AG04449 (cell line): ENCODE results near the gene ATG9A.

Experiments
- CTCF ChIA-PET: fragments of 350-600 bp; formaldehyde crosslinking; extraction: SDS; loops from one replicate; lab custom pipeline; 2021; ENCODE audit warnings: antibody characterized with exemption; lab: Yijun Ruan, JAX
- POLR2A ChIA-PET: fragments of 400-600, 350-600 bp; formaldehyde crosslinking; extraction: SDS; loops from one replicate; lab custom pipeline; 2020; ENCODE audit warnings: antibody characterized with exemption, inconsistent platforms; lab: Yijun Ruan, JAX
- DNase-seq: peaks from one replicate; pipeline ENCODE4 v3.0.0-alpha.2; 2010; ENCODE audit warnings: low read depth, low spot score
- H3K4me3 ChIP-seq: 2 replicates; pipeline ENCODE4 v1.5.1; 2011; ENCODE audit warnings: low read depth, mild to moderate bottlenecking, control low read depth, low read length
- TF ChIP-seq, protein P1 (sequence below): IDR thresholded peaks from one replicate; pipeline ENCODE4 v1.5.1; 2011; ENCODE audit warnings: mild to moderate bottlenecking, moderate library complexity, low read length, control low read depth, inconsistent platforms; ENCODE audit not compliant: insufficient read depth; ENCODE audit errors: missing control alignments

ATG9A gene

DNA sequence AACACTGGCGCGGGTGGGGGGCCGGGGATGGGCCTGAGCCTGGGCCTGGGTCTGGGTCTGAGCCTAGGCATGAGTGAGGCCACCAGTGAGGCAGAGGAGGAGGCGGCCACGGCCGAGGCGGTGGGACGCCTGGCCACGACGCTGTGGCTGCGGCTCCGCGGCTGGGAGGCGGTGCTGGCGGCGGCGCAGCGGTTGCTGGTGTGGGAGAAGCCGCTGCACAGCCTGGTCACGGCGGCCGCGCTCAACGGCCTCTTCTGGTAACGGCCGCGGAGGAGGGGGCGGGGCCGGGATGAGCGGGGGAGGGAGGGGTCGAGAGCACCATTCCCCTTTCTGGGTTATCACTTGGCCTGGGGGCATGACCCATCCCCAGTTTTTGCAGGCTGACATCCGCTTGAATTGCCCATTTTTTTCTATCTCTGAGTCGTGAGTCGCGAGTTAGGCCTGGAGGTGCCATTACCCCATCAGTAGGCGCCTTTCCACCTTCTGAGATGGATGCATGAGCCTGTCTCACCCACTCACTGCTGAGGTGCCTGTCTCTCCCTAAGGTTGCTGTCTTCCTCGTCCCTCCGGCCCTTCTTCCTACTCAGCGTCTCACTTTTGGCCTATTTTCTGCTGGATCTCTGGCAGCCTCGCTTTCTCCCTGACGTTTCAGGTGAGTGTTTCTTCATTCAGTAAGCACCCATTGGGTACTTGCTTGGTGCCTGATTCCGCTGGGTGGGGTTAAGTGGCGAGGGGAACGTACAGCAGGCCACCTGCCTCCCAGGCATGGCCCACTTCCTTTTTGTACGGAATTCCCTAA is 50.9 kb downstream of the ATG9A start:
- POLR2A ChIA-PET, result no interaction called here
- H3K4me3 ChIP-seq, result peak overlapping the region; percentile 84
- DNase-seq, result no peak
- CTCF ChIA-PET, result interaction anchor here (1.0 to 5.8 kb wide), 4 partner anchors 11 to 121 kb away, joined by 3 to 37 read pairs (median 8); no protein-coding TSS in a partner anchor
- TF ChIP-seq, protein P1, sequence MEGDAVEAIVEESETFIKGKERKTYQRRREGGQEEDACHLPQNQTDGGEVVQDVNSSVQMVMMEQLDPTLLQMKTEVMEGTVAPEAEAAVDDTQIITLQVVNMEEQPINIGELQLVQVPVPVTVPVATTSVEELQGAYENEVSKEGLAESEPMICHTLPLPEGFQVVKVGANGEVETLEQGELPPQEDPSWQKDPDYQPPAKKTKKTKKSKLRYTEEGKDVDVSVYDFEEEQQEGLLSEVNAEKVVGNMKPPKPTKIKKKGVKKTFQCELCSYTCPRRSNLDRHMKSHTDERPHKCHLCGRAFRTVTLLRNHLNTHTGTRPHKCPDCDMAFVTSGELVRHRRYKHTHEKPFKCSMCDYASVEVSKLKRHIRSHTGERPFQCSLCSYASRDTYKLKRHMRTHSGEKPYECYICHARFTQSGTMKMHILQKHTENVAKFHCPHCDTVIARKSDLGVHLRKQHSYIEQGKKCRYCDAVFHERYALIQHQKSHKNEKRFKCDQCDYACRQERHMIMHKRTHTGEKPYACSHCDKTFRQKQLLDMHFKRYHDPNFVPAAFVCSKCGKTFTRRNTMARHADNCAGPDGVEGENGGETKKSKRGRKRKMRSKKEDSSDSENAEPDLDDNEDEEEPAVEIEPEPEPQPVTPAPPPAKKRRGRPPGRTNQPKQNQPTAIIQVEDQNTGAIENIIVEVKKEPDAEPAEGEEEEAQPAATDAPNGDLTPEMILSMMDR, result no peak

DNA sequence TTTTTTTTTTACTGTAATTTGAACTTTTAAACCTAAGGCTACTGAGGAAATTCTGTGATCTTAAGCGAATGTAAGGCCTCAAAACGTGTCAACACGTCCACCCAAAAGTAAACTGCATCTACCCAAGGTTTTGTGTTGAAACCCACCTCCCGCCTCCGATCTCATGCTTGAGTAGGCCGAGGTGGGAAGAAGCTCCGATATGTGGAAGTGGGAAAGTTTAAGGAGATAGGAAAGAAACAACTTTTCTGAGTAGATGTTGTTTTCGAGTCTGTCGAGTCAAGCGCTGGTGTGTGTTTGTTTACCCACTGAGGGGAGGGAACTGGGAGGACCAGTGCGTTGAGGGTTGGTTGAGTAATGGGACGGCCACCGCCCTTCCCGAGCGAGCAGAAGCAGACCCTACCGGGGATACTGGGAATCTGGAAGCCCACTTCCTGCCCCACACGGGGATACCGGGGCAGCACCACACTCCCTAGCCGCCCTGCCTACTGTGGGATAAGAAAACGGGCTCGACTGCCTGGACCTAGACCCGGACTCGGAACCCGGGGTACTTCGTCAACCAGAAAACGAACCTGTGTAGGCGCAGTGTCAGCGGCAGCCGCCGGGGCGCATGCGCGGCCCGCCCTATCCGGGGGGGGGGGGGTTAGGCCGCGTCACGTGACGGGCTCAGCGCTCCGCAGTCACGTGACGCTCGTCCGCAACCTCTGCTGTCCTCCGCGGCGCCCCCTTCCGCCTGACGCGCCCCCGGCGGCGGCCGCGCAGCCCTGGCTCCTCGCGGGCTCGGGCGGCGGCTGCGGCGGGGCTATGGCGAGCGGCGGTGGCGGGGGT is 51.7 kb downstream of the ATG9A start, which contains the start of gene RETREG2:
RETREG2 (plus strand) TSS at position 724 of the 825 bp plus-strand sequence; CDS start at position 802, 78 bp downstream.
- POLR2A ChIA-PET, result interaction anchor here (1.7 kb wide), 1 partner anchor 40 kb away, joined by 9 read pairs; the partner anchor contains the start of gene ABCB6
- H3K4me3 ChIP-seq, result peak within 1 kb of the TSS; percentile 84
- no peak for DNase-seq
- TF ChIP-seq, protein P1, result peak; percentile 65
- CTCF ChIA-PET, result interaction anchor here (1.2 to 9.4 kb wide), 4 partner anchors 18 to 115 kb away, joined by 3 to 154 read pairs (median 64); partner anchors contain the start of gene NHEJ1

DNA sequence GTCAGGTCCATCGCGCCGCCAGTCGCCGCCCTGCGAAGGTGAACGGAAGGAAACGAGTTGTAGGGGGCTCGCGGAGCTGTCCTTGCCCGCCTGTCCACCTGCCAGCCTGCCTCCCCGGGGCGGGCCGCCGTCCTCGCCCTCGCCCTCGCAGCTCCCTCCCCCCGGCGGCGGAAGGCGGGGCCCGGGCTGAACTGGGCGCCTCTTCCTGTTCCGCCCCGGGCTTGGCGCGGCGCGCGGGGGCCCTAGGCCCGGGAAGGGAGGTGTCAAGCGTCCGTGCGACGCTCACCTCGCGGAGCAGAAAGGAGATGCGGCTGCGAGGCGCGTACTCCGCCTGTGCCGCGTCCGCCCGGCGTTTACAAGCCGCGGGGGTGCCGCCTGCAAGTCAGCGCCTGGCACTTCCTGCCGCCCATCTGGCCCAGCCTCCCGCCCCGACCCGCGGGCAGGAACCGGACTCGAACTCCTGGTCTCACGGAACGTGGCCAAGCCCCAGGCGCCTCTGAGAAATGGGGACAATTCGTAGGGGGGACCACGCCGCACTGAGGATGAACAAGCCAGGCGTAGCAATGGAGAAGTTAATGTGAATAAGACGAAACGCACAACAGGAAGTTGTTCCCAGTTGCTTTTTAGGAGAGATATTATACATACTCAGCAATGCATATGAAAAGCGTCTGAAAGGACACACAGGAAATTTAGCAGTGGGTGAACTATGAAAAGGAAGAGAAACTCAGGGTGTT is 52.5 kb downstream of the ATG9A start, which contains the start of gene CNPPD1:
CNPPD1 (minus strand) TSS at position 108 of the 734 bp plus-strand sequence; CDS start at position 11, 97 bp downstream.
- DNase-seq, result no peak
- TF ChIP-seq, protein P1, result no peak
- ChIA-PET CTCF (interaction anchor here (0.6 to 9.4 kb wide), 13 partner anchors 8 to 182 kb away, joined by 3 to 154 read pairs (median 6); partner anchors contain the start of genes NHEJ1 and ZFAND2B), POLR2A (interaction anchor here (0.6 to 1.7 kb wide), 8 partner anchors 12 to 113 kb away, joined by 3 to 10 read pairs (median 3); partner anchors contain the start of genes ABCB6, DNAJB2, NHEJ1 and ZFAND2B)
- H3K4me3 ChIP-seq, result peak within 1 kb of the TSS; percentile 84

DNA sequence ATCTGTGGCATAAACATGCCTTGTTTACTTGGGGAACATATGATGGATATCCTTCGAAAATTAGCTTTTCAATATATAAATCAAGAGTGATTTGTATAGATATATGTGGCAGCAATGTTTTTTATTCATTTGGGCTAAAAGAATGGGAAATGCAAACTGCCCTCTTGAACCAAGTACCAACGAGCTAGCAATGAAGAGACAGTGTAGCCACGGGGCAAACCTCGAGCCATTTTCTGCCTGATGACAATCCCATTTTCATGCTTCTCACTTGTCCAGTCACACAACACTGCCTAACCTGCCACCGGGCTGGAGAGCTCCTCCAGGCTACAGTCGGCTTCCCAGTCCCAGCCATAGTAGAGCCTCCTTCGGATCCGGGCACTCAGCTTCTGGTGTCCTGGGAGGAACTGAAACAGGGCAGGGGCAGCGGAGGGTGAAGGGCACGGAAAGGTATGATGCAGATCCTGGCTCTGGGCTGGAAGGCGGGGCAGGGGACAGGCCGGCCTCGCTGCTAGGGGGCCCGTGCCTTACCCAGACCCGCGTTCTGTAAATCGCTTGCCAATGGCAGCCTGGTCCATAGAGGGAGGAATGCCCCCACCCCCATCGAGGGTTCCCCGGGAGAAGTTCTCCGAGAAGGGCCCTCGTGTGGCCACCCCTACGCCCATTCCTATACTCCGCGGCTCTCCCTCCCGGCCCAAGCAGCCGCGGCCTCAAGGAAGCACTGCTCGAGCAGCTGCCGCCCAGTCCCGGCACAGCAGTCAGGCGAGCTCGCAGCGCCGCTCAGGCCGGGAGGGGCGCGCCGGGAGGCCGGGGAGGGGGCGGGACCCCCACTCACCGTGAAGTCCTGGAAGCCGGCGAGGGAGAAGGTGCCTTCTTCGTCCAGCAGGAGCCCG is 53.3 kb downstream of the ATG9A start:
- peak overlapping the region; percentile 84 for H3K4me3 ChIP-seq
- CTCF ChIA-PET, result interaction anchor here (0.6 to 9.4 kb wide), 18 partner anchors 9 to 196 kb away, joined by 3 to 154 read pairs (median 4); partner anchors contain the start of genes CFAP65, NHEJ1 and ZFAND2B
- TF ChIP-seq, protein P1, result peak; percentile 31
- no peak for DNase-seq
- POLR2A ChIA-PET, result interaction anchor here (0.6 to 1.7 kb wide), 9 partner anchors 13 to 114 kb away, joined by 3 to 10 read pairs (median 3); partner anchors contain the start of genes ABCB6, DNAJB2, NHEJ1 and ZFAND2B
